Upper lobe of left lung (tissue), 6 donors: ENCODE results near the gene ADCY4. TPM values are rescaled to one million over a fixed set of nuclear protein-coding genes. Genes with fewer than 3 reads are reported as not detected.
A peak's percentile ranks its signal among the peaks of the same experiment; 100 is the strongest.

ENCODE experiments used
- ATAC-seq, 2 donors: fragments of 200-7000 bp; cut with Tn5 transposase; one replicate each; pipeline ENCODE4 v1.9.1; 2022; ENCODE audit warnings: mild to moderate bottlenecking in 2 of 2, moderate library complexity in 2 of 2; ENCODE audit not compliant: low FRiP score in 2 of 2
- DNase-seq, 2 donors: peaks; one replicate each; pipeline ENCODE4 v3.0.0-alpha.2; 2019 to 2020
- H3K27ac ChIP-seq, 4 donors: fragments of 200-600 bp; sonication (generic); one replicate each; pipeline ENCODE4 v1.5.1; 2016 to 2019
- H3K27me3 ChIP-seq, 4 donors: fragments of 200-600 bp; sonication (generic); one replicate each; pipeline ENCODE4 v1.5.1; 2017 to 2019
- H3K36me3 ChIP-seq, 4 donors: fragments of 200-600 bp; sonication (generic); one replicate each; pipeline ENCODE4 v1.5.1; 2016 to 2019
- H3K4me1 ChIP-seq, 4 donors: fragments of 200-600 bp; sonication (generic); one replicate each; pipeline ENCODE4 v1.5.1; 2018 to 2019
- H3K4me3 ChIP-seq, 4 donors: fragments of 200-600 bp; sonication (generic); one replicate each; pipeline ENCODE4 v1.5.1; 2017 to 2019; ENCODE audit warnings: mild to moderate bottlenecking in 2 of 4, moderate library complexity in 1 of 4
- H3K9me3 ChIP-seq, 4 donors: fragments of 200-600 bp; sonication (generic); one replicate each; pipeline ENCODE4 v1.5.1; 2018 to 2019
- EP300 ChIP-seq, 4 donors: sonication (generic); formaldehyde crosslinking; IDR thresholded peaks; one replicate each; pipeline ENCODE4 v1.5.1; 2017; ENCODE audit warnings: antibody characterized with exemption in 4 of 4, control low read depth in 2 of 4
- POLR2A ChIP-seq, 4 donors: fragments of 450-650 bp; IDR thresholded peaks; one replicate each; pipeline ENCODE4 v1.5.1; 2016 to 2017; ENCODE audit warnings: antibody characterized with exemption in 4 of 4, mild to moderate bottlenecking in 2 of 4
- POLR2AphosphoS5 ChIP-seq, 2 donors: sonication (generic); formaldehyde crosslinking; IDR thresholded peaks; one replicate each; pipeline ENCODE4 v1.5.1; 2017; ENCODE audit warnings: antibody characterized with exemption in 2 of 2
- WGBS, 2 donors: methylation state at CpG; one replicate each; pipeline ENCODE4 v1.1.5; 2017 to 2018; 5-methylcytosine and 5-hydroxymethylcytosine counted together
- total RNA-seq, 6 donors: library from RNA; depleted of rRNA in 4 of 6; stranded (reverse); fragments of >200 nt in 4 of 6; gene quantifications; one replicate each; pipeline versions ENCODE4 v1.1.0 to v1.2.1, GENCODE V29; 2016 to 2021
- TF ChIP-seq, protein P1 (sequence below), 6 experiments: fragments of 450-650 bp in 4 of 6; fragments of 200-600 bp in 2 of 6; sonication (generic) in 2 of 6; IDR thresholded peaks; one replicate each; pipeline ENCODE4 v1.5.1; 2016 to 2019; ENCODE audit warnings: antibody characterized with exemption in 6 of 6
- donor health status: DM: no; HTN: no; CAD: no; lungs with moderate emphysema.
- donor health status: DM: no; HTN: yes; CAD: no; lungs with severe emphysema.

Gene ADCY4
- total RNA-seq, 6 donors from 2014 or later: 22.4 to 159 (median 43.7) TPM

GRCh38 chr14:24273422-24273998 lies 61.4 kb downstream of the ADCY4 start:
- Histone ChIP-seq H3K4me1 (peaks cover 15 to 54% (median 48%) of the 10 kb centered on the region in 4 donors), H3K36me3 (peaks cover 0 to 14% (median 9%) of the 10 kb centered on the region in 4 donors), H3K4me3 (no peak overlapping the region), H3K27me3 (no peaks in the 10 kb centered on the region), H3K9me3 (no peaks in the 10 kb centered on the region), H3K27ac (peak overlapping the region; percentile 96 to 99 (median 97))
- DNase-seq (peak in 1 of 2 donors; percentile 43), ATAC-seq (no peak)
- TF ChIP-seq EP300 (IDR thresholded peaks at IDR 0.05): no peak
- TF ChIP-seq, protein P1, sequence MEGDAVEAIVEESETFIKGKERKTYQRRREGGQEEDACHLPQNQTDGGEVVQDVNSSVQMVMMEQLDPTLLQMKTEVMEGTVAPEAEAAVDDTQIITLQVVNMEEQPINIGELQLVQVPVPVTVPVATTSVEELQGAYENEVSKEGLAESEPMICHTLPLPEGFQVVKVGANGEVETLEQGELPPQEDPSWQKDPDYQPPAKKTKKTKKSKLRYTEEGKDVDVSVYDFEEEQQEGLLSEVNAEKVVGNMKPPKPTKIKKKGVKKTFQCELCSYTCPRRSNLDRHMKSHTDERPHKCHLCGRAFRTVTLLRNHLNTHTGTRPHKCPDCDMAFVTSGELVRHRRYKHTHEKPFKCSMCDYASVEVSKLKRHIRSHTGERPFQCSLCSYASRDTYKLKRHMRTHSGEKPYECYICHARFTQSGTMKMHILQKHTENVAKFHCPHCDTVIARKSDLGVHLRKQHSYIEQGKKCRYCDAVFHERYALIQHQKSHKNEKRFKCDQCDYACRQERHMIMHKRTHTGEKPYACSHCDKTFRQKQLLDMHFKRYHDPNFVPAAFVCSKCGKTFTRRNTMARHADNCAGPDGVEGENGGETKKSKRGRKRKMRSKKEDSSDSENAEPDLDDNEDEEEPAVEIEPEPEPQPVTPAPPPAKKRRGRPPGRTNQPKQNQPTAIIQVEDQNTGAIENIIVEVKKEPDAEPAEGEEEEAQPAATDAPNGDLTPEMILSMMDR (IDR thresholded peaks at IDR 0.05): peak in 2 of 6 experiments; percentile 8 to 20
- WGBS, 2 donors: 44 to 68% methylated on average over 3 of the region's 3 CpGs

DNA sequence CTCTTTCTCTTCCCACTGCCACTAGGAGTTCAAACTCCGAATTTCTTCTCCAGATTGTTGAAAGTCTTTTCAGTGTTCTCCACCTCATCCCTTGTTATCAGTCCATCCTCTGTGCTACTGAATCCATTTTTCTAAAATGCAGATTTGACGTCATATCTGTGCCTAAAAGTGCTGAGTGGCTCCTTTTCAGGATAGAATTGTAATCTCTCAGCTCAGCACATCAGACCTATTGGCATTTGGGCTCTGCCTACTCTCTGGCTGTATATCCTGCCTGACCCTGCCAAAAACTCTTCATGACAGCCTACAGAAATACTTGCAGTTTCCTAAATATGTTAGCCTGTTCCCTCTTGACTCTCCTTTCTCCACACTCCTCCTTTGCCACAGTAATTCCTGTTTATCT lies 62.4 kb downstream of the ADCY4 start:
- peak overlapping the region; percentile 96 to 99 (median 97) for H3K27ac ChIP-seq
- no peak for ATAC-seq
- 75 to 86% methylated on average over 2 of the region's 2 CpGs for WGBS, 2 donors

GRCh38 chr14:24271834-24272263 lies 63.0 kb downstream of the ADCY4 start:
- TF ChIP-seq, protein P1 (IDR thresholded peaks at IDR 0.05): no peak
- no peak for TF ChIP-seq POLR2A (IDR thresholded peaks at IDR 0.05)
- TF ChIP-seq POLR2AphosphoS5 (IDR thresholded peaks at IDR 0.05): no peak
- no peak for TF ChIP-seq EP300 (IDR thresholded peaks at IDR 0.05)

More for the DNA sequence above, 62.4 kb downstream of the ADCY4 start:
- peaks cover 0 to 24% (median 17%) of the 10 kb centered on the region in 4 donors for H3K36me3 ChIP-seq
- DNase-seq: no peak
- H3K4me1 ChIP-seq: peaks cover 13 to 51% (median 44%) of the 10 kb centered on the region in 4 donors
- TF ChIP-seq POLR2AphosphoS5 (IDR thresholded peaks at IDR 0.05) (no peak), EP300 (IDR thresholded peaks at IDR 0.05) (peak in 1 of 4 donors; percentile 8)
- H3K4me3 ChIP-seq: no peak overlapping the region
- no peaks in the 10 kb centered on the region for H3K9me3 ChIP-seq
- H3K27me3 ChIP-seq: no peaks in the 10 kb centered on the region

GRCh38 chr14:24271134-24271833 lies 63.6 kb downstream of the ADCY4 start, which contains the start of gene RABGGTA:
Gene RABGGTA (minus strand): TSS chr14:24271597. CDS start chr14:24271115, 482 bp downstream.
- TF ChIP-seq, protein P1 (IDR thresholded peaks at IDR 0.05): peak; percentile 72 to 94 (median 92)
- TF ChIP-seq POLR2A (IDR thresholded peaks at IDR 0.05) (peak in 2 of 4 donors; percentile 65 to 84), EP300 (IDR thresholded peaks at IDR 0.05) (peak in 1 of 4 donors; percentile 31), POLR2AphosphoS5 (IDR thresholded peaks at IDR 0.05) (peak; percentile 83 to 86)
- no peaks in the 10 kb centered on the region for H3K27me3 ChIP-seq
- H3K9me3 ChIP-seq: no peaks in the 10 kb centered on the region
- DNase-seq (peak; percentile 93 to 96), ATAC-seq (peak; percentile 94 to 97)
- peak within 1 kb of the TSS; percentile 96 to 99 (median 97) for H3K27ac ChIP-seq
- peaks cover 13 to 47% (median 40%) of the 10 kb centered on the region in 4 donors for H3K4me1 ChIP-seq
- peaks cover 4 to 36% (median 28%) of the 10 kb centered on the region in 4 donors for H3K36me3 ChIP-seq
- WGBS, 2 donors: 1 to 5% methylated on average over 3 to 37 of the region's 61 CpGs
- peak within 1 kb of the TSS; percentile 82 to 96 (median 86) for H3K4me3 ChIP-seq

More at GRCh38 chr14:24271834-24272263, 63.0 kb downstream of the ADCY4 start:
- Histone ChIP-seq H3K27ac (peak overlapping the region; percentile 96 to 99 (median 97)), H3K36me3 (peaks cover 2 to 31% (median 22%) of the 10 kb centered on the region in 4 donors), H3K4me3 (peak overlapping the region; percentile 82 to 96 (median 86)), H3K4me1 (peaks cover 13 to 47% (median 42%) of the 10 kb centered on the region in 4 donors), H3K27me3 (no peaks in the 10 kb centered on the region), H3K9me3 (no peaks in the 10 kb centered on the region)
- no peak for DNase-seq
- 20 to 23% methylated on average over 3 of the region's 3 CpGs for WGBS, 2 donors
- ATAC-seq: no peak

DNA sequence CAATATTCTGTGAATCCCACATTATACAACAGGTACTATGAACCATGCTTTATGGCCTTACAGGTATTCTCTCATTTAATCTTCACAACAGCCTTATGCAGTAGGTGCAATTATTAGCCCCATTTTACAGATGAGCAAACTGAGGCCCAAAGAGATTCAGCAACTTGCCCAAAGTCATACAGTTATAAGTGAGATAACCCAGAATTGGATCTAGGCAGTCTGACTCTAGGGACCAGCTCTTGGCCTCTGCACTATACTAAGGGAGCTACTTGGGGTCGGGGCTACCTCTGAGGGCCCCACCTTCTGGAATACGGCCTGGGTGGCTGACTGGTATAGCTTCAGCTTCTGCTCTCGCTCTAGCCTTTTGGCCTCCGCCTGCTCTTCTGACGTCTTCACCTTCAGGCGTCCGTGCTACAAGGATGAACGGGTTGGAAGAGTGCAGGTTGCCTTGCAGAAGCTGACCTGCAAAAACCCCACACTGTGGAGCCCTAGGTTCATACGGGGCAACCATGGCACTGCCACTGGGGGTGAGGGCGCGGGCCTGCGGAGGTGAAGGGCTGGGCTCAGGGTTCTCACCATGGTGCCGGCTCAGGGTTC lies 64.2 kb downstream of the ADCY4 start:
- 18 to 59% methylated on average over 5 to 12 of the region's 13 CpGs for WGBS, 2 donors
- no peak for TF ChIP-seq POLR2AphosphoS5 (IDR thresholded peaks at IDR 0.05)
- no peak for TF ChIP-seq POLR2A (IDR thresholded peaks at IDR 0.05)
- TF ChIP-seq, protein P1 (IDR thresholded peaks at IDR 0.05): no peak
- TF ChIP-seq EP300 (IDR thresholded peaks at IDR 0.05): no peak
- DNase-seq (no peak), ATAC-seq (no peak)
- Histone ChIP-seq H3K4me1 (peaks cover 13 to 40% (median 38%) of the 10 kb centered on the region in 4 donors), H3K27ac (peak overlapping the region; percentile 96 to 99 (median 97)), H3K4me3 (peak overlapping the region; percentile 82 to 96 (median 86)), H3K27me3 (no peaks in the 10 kb centered on the region), H3K36me3 (peaks cover 7 to 43% (median 34%) of the 10 kb centered on the region in 4 donors), H3K9me3 (no peaks in the 10 kb centered on the region)
